ENCODE data around the gene REEP3.

DNA sequence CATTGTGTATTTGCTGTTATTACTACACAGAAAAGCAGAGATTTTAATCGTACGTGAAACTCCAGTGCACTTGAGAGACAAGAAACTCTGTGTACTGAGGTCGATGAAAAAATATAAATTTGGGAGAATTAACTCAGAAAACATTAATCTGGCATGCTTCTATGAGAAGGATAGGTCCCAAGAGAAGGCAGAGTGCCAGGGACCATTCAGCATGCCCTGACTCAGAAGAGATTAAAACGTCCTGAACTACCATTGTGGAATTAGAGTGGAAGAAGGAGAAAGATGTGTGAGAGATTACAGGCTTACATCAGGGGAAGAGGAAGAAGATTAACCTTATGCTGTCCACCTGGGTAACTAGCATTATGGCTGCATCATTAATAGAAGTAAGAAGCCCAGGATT lies 72.4 kb downstream of the REEP3 start:
- no peak for TF ChIP-seq POLR2AphosphoS5 (IDR thresholded peaks at IDR 0.05; ENCODE audit: low read depth, low read length)
- TF ChIP-seq FOXP2 (optimal IDR thresholded peaks at IDR 0.05; ENCODE audit: borderline replicate concordance, extremely low read depth, extremely low read length, insufficient read depth) = no peak
- TF ChIP-seq, protein P1, sequence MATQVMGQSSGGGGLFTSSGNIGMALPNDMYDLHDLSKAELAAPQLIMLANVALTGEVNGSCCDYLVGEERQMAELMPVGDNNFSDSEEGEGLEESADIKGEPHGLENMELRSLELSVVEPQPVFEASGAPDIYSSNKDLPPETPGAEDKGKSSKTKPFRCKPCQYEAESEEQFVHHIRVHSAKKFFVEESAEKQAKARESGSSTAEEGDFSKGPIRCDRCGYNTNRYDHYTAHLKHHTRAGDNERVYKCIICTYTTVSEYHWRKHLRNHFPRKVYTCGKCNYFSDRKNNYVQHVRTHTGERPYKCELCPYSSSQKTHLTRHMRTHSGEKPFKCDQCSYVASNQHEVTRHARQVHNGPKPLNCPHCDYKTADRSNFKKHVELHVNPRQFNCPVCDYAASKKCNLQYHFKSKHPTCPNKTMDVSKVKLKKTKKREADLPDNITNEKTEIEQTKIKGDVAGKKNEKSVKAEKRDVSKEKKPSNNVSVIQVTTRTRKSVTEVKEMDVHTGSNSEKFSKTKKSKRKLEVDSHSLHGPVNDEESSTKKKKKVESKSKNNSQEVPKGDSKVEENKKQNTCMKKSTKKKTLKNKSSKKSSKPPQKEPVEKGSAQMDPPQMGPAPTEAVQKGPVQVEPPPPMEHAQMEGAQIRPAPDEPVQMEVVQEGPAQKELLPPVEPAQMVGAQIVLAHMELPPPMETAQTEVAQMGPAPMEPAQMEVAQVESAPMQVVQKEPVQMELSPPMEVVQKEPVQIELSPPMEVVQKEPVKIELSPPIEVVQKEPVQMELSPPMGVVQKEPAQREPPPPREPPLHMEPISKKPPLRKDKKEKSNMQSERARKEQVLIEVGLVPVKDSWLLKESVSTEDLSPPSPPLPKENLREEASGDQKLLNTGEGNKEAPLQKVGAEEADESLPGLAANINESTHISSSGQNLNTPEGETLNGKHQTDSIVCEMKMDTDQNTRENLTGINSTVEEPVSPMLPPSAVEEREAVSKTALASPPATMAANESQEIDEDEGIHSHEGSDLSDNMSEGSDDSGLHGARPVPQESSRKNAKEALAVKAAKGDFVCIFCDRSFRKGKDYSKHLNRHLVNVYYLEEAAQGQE (IDR thresholded peaks at IDR 0.05; ENCODE audit: insufficient read depth in 1 of 2, low read depth in 2 of 2, low read length in 2 of 2) = no peak
- no peak for TF ChIP-seq SIN3A (IDR thresholded peaks at IDR 0.05; ENCODE audit: borderline replicate concordance, insufficient read depth, low read length)
